ENCODE data around the gene AVPR2. TPM values are rescaled to one million over a fixed set of nuclear protein-coding genes. Genes with fewer than 3 reads are reported as not detected.

Gene AVPR2
- total RNA-seq, 1 experiment from 2014 or later: not detected

- H3K27me3 ChIP-seq (ENCODE audit: low read length): no peaks in the 10 kb centered on the region
- TSS peak; percentile 36 for BruUV-seq (replicated peaks)
- TF ChIP-seq CTCF (conservative IDR thresholded peaks at IDR 0.05; ENCODE audit: low read depth, low read length) (no peak), EZH2phosphoT487 (IDR thresholded peaks at IDR 0.05; ENCODE audit: borderline replicate concordance, low read length) (no peak), EZH2 (IDR thresholded peaks at IDR 0.05; ENCODE audit: low read length, unreplicated experiment) (no peak)
- no peaks in the 10 kb centered on the region for H3K9me2 ChIP-seq (replicated peaks; ENCODE audit: low read length)
- no peak overlapping the region for H2AFZ ChIP-seq (ENCODE audit: low read length)
- H4K20me1 ChIP-seq (ENCODE audit: low read length): no peaks in the 10 kb centered on the region
- no peak overlapping the region for H3K4me3 ChIP-seq (ENCODE audit: low read length)
- H3F3A ChIP-seq (ENCODE audit: low read length, unreplicated experiment): no peaks in the 10 kb centered on the region
- peaks cover 28% of the 10 kb centered on the region for H3K36me3 ChIP-seq (ENCODE audit: low read depth, low read length)
- no peaks in the 10 kb centered on the region for H3K4me1 ChIP-seq (ENCODE audit: insufficient read depth, low read length)
- H3K4me2 ChIP-seq (ENCODE audit: low read length): no peak overlapping the region
- no peak overlapping the region for H3K27ac ChIP-seq (ENCODE audit: low read length)
- CTCF ChIA-PET: no interaction called here
- H3K79me2 ChIP-seq (ENCODE audit: low read length): no peaks in the 10 kb centered on the region
- intact Hi-C loops (cut with micrococcal nuclease): no loop called here
- ATAC-seq (no peak), DNase-seq (no peak)
- H3K9ac ChIP-seq (ENCODE audit: low read length): no peak overlapping the region
- POLR2A ChIA-PET (ENCODE audit: unreplicated experiment): no interaction called here
- H3K9me3 ChIP-seq (ENCODE audit: low read length): no peaks in the 10 kb centered on the region
Measured at GRCh38 chrX:153948847-153949805, 44.7 kb downstream of the AVPR2 start.

- H3K36me3 ChIP-seq (ENCODE audit: low read depth, low read length): peaks cover 28% of the 10 kb centered on the region
- TF ChIP-seq EZH2 (IDR thresholded peaks at IDR 0.05; ENCODE audit: low read length, unreplicated experiment) (no peak), EZH2phosphoT487 (IDR thresholded peaks at IDR 0.05; ENCODE audit: borderline replicate concordance, low read length) (no peak), CTCF (conservative IDR thresholded peaks at IDR 0.05; ENCODE audit: low read depth, low read length) (no peak)
- H3K4me1 ChIP-seq (ENCODE audit: insufficient read depth, low read length): no peaks in the 10 kb centered on the region
- H3K27ac ChIP-seq (ENCODE audit: low read length): no peak overlapping the region
- H3K4me2 ChIP-seq (ENCODE audit: low read length): no peak overlapping the region
- intact Hi-C loops (cut with micrococcal nuclease): no loop called here
- CTCF ChIA-PET: no interaction called here
- no peaks in the 10 kb centered on the region for H3K79me2 ChIP-seq (ENCODE audit: low read length)
- no peaks in the 10 kb centered on the region for H3F3A ChIP-seq (ENCODE audit: low read length, unreplicated experiment)
- BruUV-seq (replicated peaks): no TSS peak
- H3K4me3 ChIP-seq (ENCODE audit: low read length): no peak overlapping the region
- POLR2A ChIA-PET (ENCODE audit: unreplicated experiment): no interaction called here
- H2AFZ ChIP-seq (ENCODE audit: low read length): no peak overlapping the region
- H3K9ac ChIP-seq (ENCODE audit: low read length): no peak overlapping the region
- H3K9me3 ChIP-seq (ENCODE audit: low read length): no peaks in the 10 kb centered on the region
- no peak for ATAC-seq
- H3K9me2 ChIP-seq (replicated peaks; ENCODE audit: low read length): no peaks in the 10 kb centered on the region
- H3K27me3 ChIP-seq (ENCODE audit: low read length): no peaks in the 10 kb centered on the region
- no peak for DNase-seq
- H4K20me1 ChIP-seq (ENCODE audit: low read length): no peaks in the 10 kb centered on the region
Measured at GRCh38 chrX:153950127-153950526, 45.7 kb downstream of the AVPR2 start.
